Naive B cell (primary cell): ENCODE measurements around the gene IMMP2L. TPM values are rescaled to one million over a fixed set of nuclear protein-coding genes. Genes with fewer than 3 reads are reported as not detected.

ENCODE experiments used
- ATAC-seq, 2 donors: fragments of 150-1000 bp; cut with Tn5 transposase; 2 replicates each; pipeline ENCODE4 v1.10.0; 2021; ENCODE audit warnings: low read depth in 2 of 2, mild to moderate bottlenecking in 2 of 2, moderate library complexity in 2 of 2
- DNase-seq: peaks from one replicate; pipeline ENCODE4 v3.0.0; 2022
- H3K27ac Mint-ChIP-seq, 6 donors: one replicate each; pipeline ENCODE4 v1.8.0; 2020 to 2022; ENCODE audit warnings: mild to moderate bottlenecking in 6 of 6, mixed read lengths in 6 of 6, moderate library complexity in 5 of 6, inconsistent platforms in 2 of 6
- H3K27me3 Mint-ChIP-seq, 3 donors: one replicate each; pipeline ENCODE4 v1.8.0; 2021 to 2022; ENCODE audit warnings: mixed read lengths in 3 of 3, mild to moderate bottlenecking in 1 of 3
- H3K36me3 Mint-ChIP-seq, 2 donors: one replicate each; pipeline ENCODE4 v1.8.0; 2020 to 2022; ENCODE audit warnings: mixed read lengths in 2 of 2, inconsistent platforms in 1 of 2, mild to moderate bottlenecking in 1 of 2
- H3K4me1 Mint-ChIP-seq, 3 donors: one replicate each; pipeline ENCODE4 v1.8.0; 2020 to 2022; ENCODE audit warnings: mixed read lengths in 3 of 3, inconsistent platforms in 1 of 3, mild to moderate bottlenecking in 1 of 3, moderate library complexity in 1 of 3
- H3K4me3 Mint-ChIP-seq, 8 donors: one replicate each; pipeline ENCODE4 v1.8.0; 2020 to 2022; ENCODE audit warnings: mild to moderate bottlenecking in 8 of 8, mixed read lengths in 8 of 8, moderate library complexity in 8 of 8, inconsistent platforms in 2 of 8
- H3K9me3 Mint-ChIP-seq, 7 donors: one replicate each; pipeline ENCODE4 v1.8.0; 2020 to 2022; ENCODE audit warnings: mixed read lengths in 7 of 7, mild to moderate bottlenecking in 5 of 7, inconsistent platforms in 2 of 7, moderate library complexity in 1 of 7
- polyA plus RNA-seq, 6 donors: library from polyadenylated mRNA; unstranded; fragments of 300-500 nt; fragmentation: Illumina TruSeq; gene quantifications; one replicate each; pipeline ENCODE4 v1.2.3, GENCODE V29; 2021; ENCODE audit warnings: low read depth in 6 of 6

IMMP2L gene
- polyA plus RNA-seq, 6 donors from 2014 or later, result 14.9 to 34.0 (median 25.9) TPM

DNA sequence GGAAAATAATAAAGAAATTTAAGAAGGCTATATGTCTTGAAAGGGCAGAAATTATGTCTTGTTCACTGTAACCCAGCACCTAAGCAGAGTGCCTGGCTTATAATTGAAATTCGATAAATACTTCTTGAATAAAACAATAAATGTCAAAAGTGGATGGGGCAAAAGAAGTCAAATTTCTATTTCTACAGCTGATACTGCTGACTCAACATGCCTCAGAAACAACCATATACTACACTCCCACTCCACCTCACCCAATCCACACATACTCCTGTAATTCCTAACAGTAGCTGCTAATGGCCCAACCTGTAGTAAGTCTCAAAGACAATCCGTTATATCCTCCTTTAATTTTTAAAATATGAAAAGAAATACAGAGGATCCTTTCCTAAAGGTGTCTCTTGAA lies 519.5 kb downstream of the IMMP2L start:
- Mint-ChIP-seq H3K4me3 (no peak overlapping the region), H3K27ac (no peak overlapping the region), H3K27me3 (no peaks in the 10 kb centered on the region), H3K9me3 (no peaks in the 10 kb centered on the region), H3K36me3 (no peaks in the 10 kb centered on the region), H3K4me1 (no peaks in the 10 kb centered on the region)
- no peak for ATAC-seq
- DNase-seq, result no peak

DNA sequence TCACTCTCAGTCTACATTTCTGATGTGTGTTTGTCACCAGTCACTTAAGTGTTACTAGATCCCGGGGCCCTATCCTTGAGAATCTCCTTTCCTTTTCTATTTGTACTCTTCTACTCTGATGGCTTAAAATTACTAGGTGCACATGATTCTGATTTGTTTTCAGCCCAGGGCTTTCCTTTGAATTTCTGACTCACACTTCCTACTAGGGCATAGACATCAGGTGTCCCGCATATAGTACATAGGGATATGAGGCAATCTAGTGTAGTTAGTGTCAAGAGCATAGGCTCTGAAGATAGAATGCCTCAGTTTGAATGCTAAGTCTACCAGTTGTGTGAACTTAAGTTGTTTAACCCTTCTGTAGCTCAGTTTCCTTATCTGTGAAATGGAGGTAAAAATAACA lies 520.7 kb downstream of the IMMP2L start:
- H3K27ac Mint-ChIP-seq, result peak overlapping the region in 1 of 6 donors; percentile 1
- H3K4me3 Mint-ChIP-seq, result no peak overlapping the region
- no peaks in the 10 kb centered on the region for H3K27me3 Mint-ChIP-seq
- no peaks in the 10 kb centered on the region for H3K36me3 Mint-ChIP-seq
- DNase-seq (no peak), ATAC-seq (no peak)
- H3K4me1 Mint-ChIP-seq, result no peaks in the 10 kb centered on the region
- no peaks in the 10 kb centered on the region for H3K9me3 Mint-ChIP-seq

DNA sequence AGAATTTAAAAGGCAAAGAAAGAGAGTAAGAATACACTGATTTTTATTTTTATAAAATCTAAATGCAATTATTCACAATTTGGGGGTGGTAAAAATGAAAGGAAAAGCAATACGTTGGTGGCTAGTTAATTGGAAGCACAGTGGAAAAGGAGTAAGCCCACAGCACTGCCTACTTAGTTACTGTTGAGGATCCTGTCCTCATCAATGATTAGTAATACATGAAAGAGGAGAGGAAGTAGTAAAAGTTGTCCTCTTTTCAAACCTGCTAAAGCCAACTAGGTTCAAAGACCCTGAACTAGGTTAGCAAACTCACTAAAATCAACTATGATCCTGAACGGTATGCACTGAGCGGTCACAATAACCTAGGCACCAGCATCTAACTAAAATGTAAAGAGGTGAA lies 524.1 kb downstream of the IMMP2L start:
- Mint-ChIP-seq H3K27me3 (no peaks in the 10 kb centered on the region), H3K9me3 (no peaks in the 10 kb centered on the region), H3K4me3 (no peak overlapping the region), H3K27ac (no peak overlapping the region), H3K36me3 (no peaks in the 10 kb centered on the region), H3K4me1 (no peaks in the 10 kb centered on the region)
- no peak for ATAC-seq
- no peak for DNase-seq

DNA sequence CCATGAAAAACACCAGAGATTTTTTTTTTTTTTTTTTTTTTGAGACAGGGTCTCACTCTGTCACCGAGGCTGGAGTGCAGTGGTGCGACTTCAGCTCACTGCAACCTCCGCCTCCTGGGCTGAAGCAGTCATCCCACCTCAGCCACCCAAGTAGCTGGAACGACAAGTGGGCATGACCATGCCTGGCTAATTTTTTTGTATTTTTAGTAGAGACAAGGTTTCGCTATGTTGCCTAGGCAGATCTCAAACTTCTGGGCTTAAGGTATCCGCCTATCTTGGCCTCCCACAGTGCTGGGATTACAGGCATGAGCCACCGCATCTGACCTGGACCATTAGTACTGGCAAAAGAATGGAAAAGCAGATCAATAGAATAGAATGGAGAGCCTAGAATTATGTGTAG lies 530.4 kb downstream of the IMMP2L start:
- DNase-seq, result no peak
- Mint-ChIP-seq H3K9me3 (no peaks in the 10 kb centered on the region), H3K36me3 (no peaks in the 10 kb centered on the region), H3K4me3 (no peak overlapping the region), H3K4me1 (peaks cover 0 to 6% (median 6%) of the 10 kb centered on the region in 3 donors), H3K27me3 (no peaks in the 10 kb centered on the region), H3K27ac (peak overlapping the region in 1 of 6 donors; percentile 53)
- no peak for ATAC-seq

DNA sequence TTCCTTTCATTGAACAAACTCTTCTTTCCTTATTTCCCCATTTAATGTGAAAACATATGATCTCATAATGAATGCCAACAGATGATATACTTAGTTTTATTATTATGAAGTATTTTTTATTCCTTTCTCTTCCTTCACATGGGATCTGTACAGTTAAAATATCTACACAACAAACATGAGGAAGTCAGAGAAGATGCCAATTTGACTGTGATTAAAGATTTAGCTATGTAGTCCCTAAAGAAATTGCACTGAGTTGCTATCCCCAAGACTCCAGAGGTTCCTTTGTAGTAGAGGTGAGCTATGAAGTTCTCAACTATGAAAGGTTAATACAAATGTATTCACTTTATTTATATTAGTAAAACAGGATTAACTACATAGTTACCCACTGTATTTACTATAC lies 532.0 kb downstream of the IMMP2L start:
- Mint-ChIP-seq H3K4me1 (peaks cover 0 to 6% (median 6%) of the 10 kb centered on the region in 3 donors), H3K27ac (peak overlapping the region in 1 of 6 donors; percentile 33), H3K36me3 (no peaks in the 10 kb centered on the region), H3K9me3 (no peaks in the 10 kb centered on the region), H3K4me3 (no peak overlapping the region), H3K27me3 (no peaks in the 10 kb centered on the region)
- ATAC-seq (no peak), DNase-seq (no peak)

DNA sequence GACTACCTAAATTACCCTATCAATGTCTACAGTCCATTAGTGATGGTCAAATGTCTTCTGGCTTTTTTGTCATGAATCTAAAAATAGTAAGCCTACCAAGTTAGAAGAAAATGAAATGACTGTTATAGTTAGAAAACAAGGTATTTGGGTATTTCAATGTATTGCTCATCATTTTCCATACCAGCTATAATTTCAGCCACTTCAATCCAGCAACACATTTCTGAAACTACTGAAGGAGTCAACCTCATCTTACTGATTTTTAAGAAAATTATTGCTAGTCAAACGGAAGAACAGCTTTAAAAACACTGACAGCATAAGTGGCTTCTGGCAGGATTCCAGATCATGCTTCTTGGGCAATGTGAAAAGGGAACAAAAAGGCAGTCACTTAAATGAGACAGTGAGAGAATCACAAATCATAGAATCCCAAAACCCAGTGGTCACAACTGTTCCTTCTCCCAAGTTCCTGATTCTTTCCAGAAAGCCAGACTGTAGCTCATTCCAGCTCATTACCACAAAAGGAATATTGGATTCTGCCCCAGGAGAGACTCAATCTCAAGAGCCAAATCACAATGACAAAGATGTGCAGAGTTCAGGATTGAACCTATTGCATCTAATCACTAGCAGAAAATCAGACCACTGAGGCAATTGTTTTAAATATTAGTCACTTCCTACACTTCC lies 532.6 kb downstream of the IMMP2L start:
- Mint-ChIP-seq H3K9me3 (no peaks in the 10 kb centered on the region), H3K36me3 (no peaks in the 10 kb centered on the region), H3K27ac (no peak overlapping the region), H3K4me1 (peaks cover 0 to 6% (median 6%) of the 10 kb centered on the region in 3 donors), H3K4me3 (no peak overlapping the region), H3K27me3 (no peaks in the 10 kb centered on the region)
- ATAC-seq (no peak), DNase-seq (no peak)

DNA sequence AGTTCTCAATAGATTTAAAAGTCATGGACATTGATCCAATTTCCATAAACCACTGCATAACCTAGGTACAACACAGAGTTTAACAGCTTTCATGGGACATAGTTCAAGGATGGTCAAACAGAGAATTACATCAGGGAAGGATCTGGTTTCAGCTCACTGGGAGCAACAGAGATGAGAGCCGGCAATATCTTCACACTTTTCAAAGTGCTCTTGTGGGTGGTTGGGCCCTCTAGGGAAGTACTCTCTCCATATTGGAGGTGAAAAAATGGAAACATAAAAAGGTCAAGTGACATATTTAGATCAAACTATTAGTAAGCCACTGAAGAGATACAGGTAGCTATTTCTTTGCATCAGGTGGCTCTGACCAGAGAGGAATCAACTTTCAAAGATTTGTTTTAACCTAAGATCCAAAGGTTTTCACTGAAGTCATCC lies 533.1 kb downstream of the IMMP2L start:
- H3K4me1 Mint-ChIP-seq, result peaks cover 0 to 6% (median 6%) of the 10 kb centered on the region in 3 donors
- no peak overlapping the region for H3K4me3 Mint-ChIP-seq

DNA sequence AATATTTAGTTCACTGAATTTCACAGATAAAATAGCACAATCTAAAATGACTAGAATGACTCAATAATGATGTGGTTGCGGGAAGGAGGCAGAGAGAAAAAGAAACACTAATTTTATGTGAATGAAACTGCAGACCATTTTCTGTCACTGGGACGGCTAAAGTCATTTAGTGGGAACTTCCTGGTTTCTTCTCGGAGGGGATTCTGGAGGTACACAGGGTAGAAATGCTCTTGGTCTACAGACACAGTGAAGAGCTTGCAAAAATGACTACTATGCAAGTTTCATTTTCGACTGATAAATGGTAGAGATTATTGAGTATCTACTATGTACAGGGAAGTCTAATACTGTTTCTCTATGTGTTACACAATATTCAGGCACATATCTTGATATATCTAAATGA lies 534.9 kb downstream of the IMMP2L start:
- no peak for DNase-seq
- H3K4me3 Mint-ChIP-seq, result no peak overlapping the region
- no peaks in the 10 kb centered on the region for H3K27me3 Mint-ChIP-seq

More for the DNA sequence above, 533.1 kb downstream of the IMMP2L start:
- Mint-ChIP-seq H3K36me3 (no peaks in the 10 kb centered on the region), H3K9me3 (no peaks in the 10 kb centered on the region), H3K27ac (no peak overlapping the region), H3K27me3 (no peaks in the 10 kb centered on the region)
- DNase-seq, result no peak
- ATAC-seq, result no peak

DNA sequence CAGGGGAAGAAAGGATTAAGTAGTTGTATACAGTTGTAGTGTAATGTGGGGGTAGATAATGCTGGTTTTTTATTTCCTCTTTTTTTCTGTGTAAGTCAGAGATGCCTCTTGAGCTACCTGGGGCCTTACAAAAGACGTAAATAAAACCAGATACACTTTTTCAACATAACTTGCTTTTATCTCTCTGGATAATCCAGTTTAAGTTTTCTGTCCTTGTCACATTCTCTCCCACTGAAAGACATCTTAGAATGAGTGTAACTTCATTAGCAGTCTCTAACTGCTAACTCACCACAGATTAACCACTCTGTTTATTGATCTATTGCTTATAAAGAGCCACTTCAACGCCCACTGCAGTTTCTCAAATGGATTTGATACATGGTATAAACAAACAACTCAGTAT lies 535.5 kb downstream of the IMMP2L start:
- DNase-seq (no peak), ATAC-seq (no peak)
- H3K9me3 Mint-ChIP-seq, result peaks cover 0 to 5% (median 0%) of the 10 kb centered on the region in 7 donors
- H3K27me3 Mint-ChIP-seq, result no peaks in the 10 kb centered on the region
- peaks cover 0 to 3% of the 10 kb centered on the region in 2 donors for H3K36me3 Mint-ChIP-seq
- peak overlapping the region in 1 of 6 donors; percentile 81 for H3K27ac Mint-ChIP-seq
- peaks cover 0 to 6% (median 6%) of the 10 kb centered on the region in 3 donors for H3K4me1 Mint-ChIP-seq
- H3K4me3 Mint-ChIP-seq, result no peak overlapping the region

More for the DNA sequence above, 534.9 kb downstream of the IMMP2L start:
- H3K27ac Mint-ChIP-seq, result no peak overlapping the region
- H3K4me1 Mint-ChIP-seq, result peaks cover 0 to 6% (median 6%) of the 10 kb centered on the region in 3 donors
- H3K36me3 Mint-ChIP-seq, result no peaks in the 10 kb centered on the region
- ATAC-seq, result no peak
- H3K9me3 Mint-ChIP-seq, result no peaks in the 10 kb centered on the region

DNA sequence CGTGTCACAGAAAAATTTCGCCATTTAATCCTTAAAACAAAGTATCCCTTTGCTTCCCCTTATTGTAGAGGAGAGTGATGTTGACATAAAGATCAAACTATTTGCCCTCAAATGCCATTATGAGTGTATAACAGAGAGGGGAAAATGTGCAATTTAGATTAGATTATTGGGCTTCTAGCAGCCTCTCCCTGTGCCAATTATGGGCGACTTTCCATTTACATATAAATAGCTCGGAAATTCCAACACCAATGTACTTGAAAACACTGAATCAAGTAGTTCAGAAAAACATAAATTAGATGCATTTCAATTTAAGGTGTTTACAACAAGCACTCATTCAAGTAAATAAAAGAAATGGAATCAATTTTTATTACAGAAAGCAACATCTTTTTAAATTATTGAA lies 535.9 kb downstream of the IMMP2L start:
- Mint-ChIP-seq H3K27me3 (no peaks in the 10 kb centered on the region), H3K4me3 (no peak overlapping the region), H3K27ac (peak overlapping the region in 1 of 6 donors; percentile 81), H3K4me1 (peaks cover 0 to 6% (median 6%) of the 10 kb centered on the region in 3 donors), H3K9me3 (peaks cover 0 to 8% (median under 1%) of the 10 kb centered on the region in 7 donors), H3K36me3 (peaks cover under 1 to 8% of the 10 kb centered on the region in 2 donors)
- no peak for ATAC-seq
- DNase-seq, result no peak

DNA sequence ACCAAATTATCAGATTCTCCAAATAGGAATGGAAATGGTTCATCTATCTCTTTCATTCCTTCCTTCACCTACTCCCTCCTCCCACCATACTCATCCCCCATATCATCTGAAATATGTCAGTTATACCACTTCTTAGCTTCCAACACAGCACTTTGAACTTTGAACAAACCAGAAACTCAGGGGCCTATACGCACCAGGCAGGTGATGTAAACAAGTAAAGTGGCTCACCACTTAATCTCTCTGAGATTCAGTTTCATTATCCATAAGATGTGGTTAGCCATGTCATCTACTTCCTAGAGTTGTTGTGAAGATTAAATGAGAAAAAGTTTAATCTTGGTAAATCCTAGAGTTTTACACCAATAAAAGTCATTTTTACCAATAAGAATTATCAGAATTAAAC lies 537.3 kb downstream of the IMMP2L start:
- Mint-ChIP-seq H3K9me3 (peaks cover 0 to 11% (median 2%) of the 10 kb centered on the region in 7 donors), H3K36me3 (peaks cover 3 to 12% of the 10 kb centered on the region in 2 donors), H3K27ac (no peak overlapping the region), H3K4me1 (peaks cover 0 to 5% (median 5%) of the 10 kb centered on the region in 3 donors), H3K4me3 (no peak overlapping the region), H3K27me3 (no peaks in the 10 kb centered on the region)
- ATAC-seq (no peak), DNase-seq (no peak)

DNA sequence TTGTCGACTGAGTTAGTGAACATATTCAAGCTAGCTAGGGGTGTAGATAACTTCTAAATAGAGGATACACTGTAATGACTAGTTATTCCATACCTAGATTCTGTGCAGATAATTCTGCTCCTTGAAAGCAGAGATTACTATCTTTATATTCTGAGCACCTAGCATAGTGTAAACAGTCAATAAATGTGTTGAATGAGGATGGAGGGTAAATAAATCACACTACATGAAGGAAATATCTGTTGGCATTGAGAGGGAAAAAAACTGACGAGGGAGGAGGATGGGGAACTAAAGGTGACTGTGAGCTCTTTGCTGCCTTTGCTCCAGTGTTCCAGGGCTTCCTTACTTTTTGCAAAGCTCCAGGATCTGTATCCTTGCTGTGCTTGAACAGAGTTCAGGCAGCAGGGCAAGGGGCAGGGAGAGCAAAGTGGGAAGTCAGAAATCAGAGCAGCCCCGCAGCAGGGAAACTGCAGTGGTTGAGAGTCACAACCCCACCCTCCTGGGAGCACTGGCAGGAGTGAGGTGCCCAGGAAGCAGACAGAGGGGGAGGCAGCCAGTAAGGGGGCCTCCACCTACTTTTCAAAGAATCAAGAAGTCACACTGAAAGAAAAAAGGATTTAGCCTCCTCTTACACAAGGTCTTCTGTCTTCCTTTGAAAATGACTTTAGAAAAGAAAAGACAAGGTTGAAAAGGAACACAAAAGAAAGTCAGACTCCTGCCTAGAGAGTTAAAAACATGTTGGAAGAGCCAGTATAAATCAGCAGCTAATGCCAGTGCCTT lies 543.1 kb downstream of the IMMP2L start:
- H3K27me3 Mint-ChIP-seq, result no peaks in the 10 kb centered on the region
- H3K4me1 Mint-ChIP-seq, result peaks cover 0 to 9% (median 4%) of the 10 kb centered on the region in 3 donors
- no peak for DNase-seq
- H3K27ac Mint-ChIP-seq, result no peak overlapping the region
- H3K36me3 Mint-ChIP-seq, result peaks cover 3 to 12% of the 10 kb centered on the region in 2 donors
- no peak for ATAC-seq
- no peak overlapping the region for H3K4me3 Mint-ChIP-seq
- peaks cover 0 to 11% (median 2%) of the 10 kb centered on the region in 7 donors for H3K9me3 Mint-ChIP-seq

DNA sequence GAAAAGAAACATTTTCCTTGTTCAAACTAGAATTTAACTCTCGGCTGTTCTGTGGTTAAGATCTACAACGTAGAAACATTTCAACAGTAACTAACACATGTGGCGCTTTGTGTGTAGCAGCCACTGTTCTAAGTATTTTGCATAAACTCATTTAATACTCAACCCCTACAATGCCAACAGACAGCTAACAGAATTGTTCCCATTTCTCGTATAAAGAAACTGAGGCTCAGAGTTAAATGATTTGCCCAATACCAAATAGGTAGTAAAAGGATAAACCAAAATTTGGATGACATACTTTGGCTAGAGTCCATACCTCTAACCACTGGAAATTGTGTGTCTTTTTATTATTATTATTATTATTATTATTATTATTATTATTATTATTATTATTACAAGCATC lies 543.8 kb downstream of the IMMP2L start:
- DNase-seq (no peak), ATAC-seq (no peak)
- no peaks in the 10 kb centered on the region for H3K27me3 Mint-ChIP-seq
- H3K36me3 Mint-ChIP-seq, result peaks cover 3 to 12% of the 10 kb centered on the region in 2 donors
- no peak overlapping the region for H3K27ac Mint-ChIP-seq
- H3K9me3 Mint-ChIP-seq, result peaks cover 0 to 11% (median 2%) of the 10 kb centered on the region in 7 donors
- H3K4me3 Mint-ChIP-seq, result no peak overlapping the region
- peaks cover under 1 to 11% (median 4%) of the 10 kb centered on the region in 3 donors for H3K4me1 Mint-ChIP-seq

DNA sequence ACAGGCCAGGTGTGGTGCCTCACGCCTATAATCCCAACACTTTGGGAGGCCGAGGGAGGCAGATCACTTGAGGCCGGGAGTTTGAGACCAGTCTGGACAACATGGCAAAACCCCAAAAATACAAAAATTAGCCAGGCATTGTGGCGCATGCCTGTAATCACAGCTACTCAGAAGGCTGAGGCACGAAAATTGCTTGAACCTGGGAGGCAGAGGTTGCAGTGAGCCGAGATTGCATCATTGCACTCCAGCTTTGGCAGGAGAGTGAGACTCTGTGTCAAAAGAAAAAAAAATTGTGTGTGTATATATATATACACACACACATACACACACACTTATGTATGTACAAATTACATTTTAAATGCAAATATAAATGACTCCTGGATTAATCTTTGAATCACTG lies 548.2 kb downstream of the IMMP2L start:
- Mint-ChIP-seq H3K27me3 (no peaks in the 10 kb centered on the region), H3K36me3 (no peaks in the 10 kb centered on the region), H3K4me1 (peaks cover 8 to 20% (median 12%) of the 10 kb centered on the region in 3 donors), H3K9me3 (no peaks in the 10 kb centered on the region), H3K4me3 (no peak overlapping the region), H3K27ac (peak overlapping the region in 1 of 6 donors; percentile 27)
- no peak for DNase-seq
- no peak for ATAC-seq
